Measurements from ENCODE around the gene TAF11L11. TPM values are rescaled to one million over a fixed set of nuclear protein-coding genes. Genes with fewer than 3 reads are reported as not detected.
"Not testable (repeated sequence)": the region's sequence is repeated elsewhere in the genome, so short reads cannot be mapped to it uniquely, and the experiment has no call there.

The TAF11L11 gene
- total and polyA plus RNA-seq, 10 of the 15 experiments (the other 5 are each of a cell fraction or from before 2014, with no cell fraction given): not detected

- H2AFZ ChIP-seq (ENCODE audit: control insufficient read depth, low read depth, low read length); FAIRE-seq; H3K4me2 ChIP-seq (ENCODE audit: control insufficient read depth, insufficient read depth); H3K36me3 ChIP-seq (ENCODE audit: control insufficient read depth in 2 of 2, insufficient read depth in 2 of 2, low read length in 1 of 2); H3K4me1 ChIP-seq (ENCODE audit: control insufficient read depth, insufficient read depth, low read length); BruUV-seq (replicated peaks); H3K79me2 ChIP-seq (ENCODE audit: control insufficient read depth, insufficient read depth, low read length); H4K20me1 ChIP-seq (ENCODE audit: control insufficient read depth, insufficient read depth); ATAC-seq; RAD21 ChIA-PET (ENCODE audit: unreplicated experiment); H3K27me3 ChIP-seq (replicated peaks in 1 of 2; ENCODE audit: control insufficient read depth in 2 of 2, insufficient read depth in 2 of 2, low read length in 1 of 2); in situ Hi-C loops (cut with MboI); intact Hi-C loops (cut with micrococcal nuclease; ENCODE audit: unreplicated experiment); DNase-seq (ENCODE audit: low read depth, low spot score); H3K4me3 ChIP-seq; SMC1A ChIA-PET (ENCODE audit: uncharacterized antibody, unreplicated experiment); POLR2A ChIA-PET; H3K27ac ChIP-seq (ENCODE audit: control insufficient read depth, insufficient read depth); H3K9me3 ChIP-seq (replicated peaks; ENCODE audit: control insufficient read depth, insufficient read depth, low read length); H3K9ac ChIP-seq (ENCODE audit: control insufficient read depth, insufficient read depth, low read length); CTCF ChIA-PET: not testable (repeated sequence)
- no CpG with 5 or more reads among the region's 15 CpGs for WGBS (ENCODE audit: insufficient coverage, insufficient replicate concordance, low lambda C conversion rate, missing lambda C conversion rate)
Observed at GRCh38 chr5:17597728-17598127, 6.3 kb upstream of the TAF11L11 start, which contains the start of gene TAF11L10. TAF11L10 (minus strand) TSS chr5:17597828.

DNA sequence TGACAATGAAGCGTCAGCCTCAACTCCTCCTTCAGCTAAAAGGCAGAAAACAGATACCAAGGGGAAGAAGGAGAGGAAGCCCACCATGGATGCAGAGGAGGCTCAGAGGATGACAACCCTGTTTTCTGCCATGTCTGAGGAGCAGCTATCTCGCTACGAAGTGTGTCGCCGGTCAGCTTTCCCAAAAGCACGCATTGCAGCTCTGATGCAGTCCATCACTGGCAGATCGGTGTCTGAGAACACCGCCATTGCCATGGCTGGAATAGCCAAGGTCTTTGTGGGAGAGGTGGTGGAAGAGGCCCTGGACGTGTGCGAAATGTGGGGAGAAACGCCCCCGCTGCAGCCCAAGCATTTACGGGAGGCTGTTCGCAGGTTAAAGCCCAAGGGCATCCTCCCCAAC, 968 bp downstream of the TAF11L11 start:
- ChIA-PET POLR2A (no interaction called here), SMC1A (ENCODE audit: uncharacterized antibody, unreplicated experiment) (no interaction called here), CTCF (no interaction called here), RAD21 (ENCODE audit: unreplicated experiment) (no interaction called here)
- no peak overlapping the region for H3K4me3 ChIP-seq
- DNase-seq (ENCODE audit: low read depth, low spot score) (no peak), FAIRE-seq (no peak), ATAC-seq (no peak)
- H2AFZ ChIP-seq (ENCODE audit: control insufficient read depth, low read depth, low read length): no peak overlapping the region
- H3K4me1 ChIP-seq (ENCODE audit: control insufficient read depth, insufficient read depth, low read length): no peaks in the 10 kb centered on the region
- in situ Hi-C loops (cut with MboI) (no loop called here), intact Hi-C loops (cut with micrococcal nuclease; ENCODE audit: unreplicated experiment) (no loop called here)
- no peak overlapping the region for H3K4me2 ChIP-seq (ENCODE audit: control insufficient read depth, insufficient read depth)
- no TSS peak for BruUV-seq (replicated peaks)
- H3K9me3 ChIP-seq (replicated peaks; ENCODE audit: control insufficient read depth, insufficient read depth, low read length): no peaks in the 10 kb centered on the region; the same call in 2 of the 3 replicates
- H3K36me3 ChIP-seq (ENCODE audit: control insufficient read depth in 2 of 2, insufficient read depth in 2 of 2, low read length in 1 of 2): no peaks in the 10 kb centered on the region
- no peak overlapping the region for H3K27ac ChIP-seq (ENCODE audit: control insufficient read depth, insufficient read depth)
- WGBS (ENCODE audit: insufficient coverage, insufficient replicate concordance, low lambda C conversion rate, missing lambda C conversion rate): 38% methylated on average over 14 of the region's 14 CpGs
- no peaks in the 10 kb centered on the region for H3K27me3 ChIP-seq (replicated peaks in 1 of 2; ENCODE audit: control insufficient read depth in 2 of 2, insufficient read depth in 2 of 2, low read length in 1 of 2)
- no peaks in the 10 kb centered on the region for H3K79me2 ChIP-seq (ENCODE audit: control insufficient read depth, insufficient read depth, low read length)
- no peaks in the 10 kb centered on the region for H4K20me1 ChIP-seq (ENCODE audit: control insufficient read depth, insufficient read depth)
- no peak overlapping the region for H3K9ac ChIP-seq (ENCODE audit: control insufficient read depth, insufficient read depth, low read length)
- TF ChIP-seq POLR2A (IDR thresholded peaks at IDR 0.05; ENCODE audit: low read depth, low read length) (no peak), BACH1 (IDR thresholded peaks at IDR 0.05; ENCODE audit: borderline replicate concordance) (no peak), MEF2B (IDR thresholded peaks at IDR 0.05; ENCODE audit: partially characterized antibody, poor library complexity, severe bottlenecking) (no peak), ZNF592 (IDR thresholded peaks at IDR 0.05) (no peak), ELK1 (IDR thresholded peaks at IDR 0.05; ENCODE audit: low read depth, low read length) (no peak), RUNX3 (IDR thresholded peaks at IDR 0.05; ENCODE audit: low read length) (no peak), KDM1A (IDR thresholded peaks at IDR 0.05; ENCODE audit: borderline replicate concordance) (no peak)
- TF ChIP-seq, protein P1, sequence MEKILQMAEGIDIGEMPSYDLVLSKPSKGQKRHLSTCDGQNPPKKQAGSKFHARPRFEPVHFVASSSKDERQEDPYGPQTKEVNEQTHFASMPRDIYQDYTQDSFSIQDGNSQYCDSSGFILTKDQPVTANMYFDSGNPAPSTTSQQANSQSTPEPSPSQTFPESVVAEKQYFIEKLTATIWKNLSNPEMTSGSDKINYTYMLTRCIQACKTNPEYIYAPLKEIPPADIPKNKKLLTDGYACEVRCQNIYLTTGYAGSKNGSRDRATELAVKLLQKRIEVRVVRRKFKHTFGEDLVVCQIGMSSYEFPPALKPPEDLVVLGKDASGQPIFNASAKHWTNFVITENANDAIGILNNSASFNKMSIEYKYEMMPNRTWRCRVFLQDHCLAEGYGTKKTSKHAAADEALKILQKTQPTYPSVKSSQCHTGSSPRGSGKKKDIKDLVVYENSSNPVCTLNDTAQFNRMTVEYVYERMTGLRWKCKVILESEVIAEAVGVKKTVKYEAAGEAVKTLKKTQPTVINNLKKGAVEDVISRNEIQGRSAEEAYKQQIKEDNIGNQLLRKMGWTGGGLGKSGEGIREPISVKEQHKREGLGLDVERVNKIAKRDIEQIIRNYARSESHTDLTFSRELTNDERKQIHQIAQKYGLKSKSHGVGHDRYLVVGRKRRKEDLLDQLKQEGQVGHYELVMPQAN (conservative IDR thresholded peaks at IDR 0.05): no peak
- TF ChIP-seq, protein P2, sequence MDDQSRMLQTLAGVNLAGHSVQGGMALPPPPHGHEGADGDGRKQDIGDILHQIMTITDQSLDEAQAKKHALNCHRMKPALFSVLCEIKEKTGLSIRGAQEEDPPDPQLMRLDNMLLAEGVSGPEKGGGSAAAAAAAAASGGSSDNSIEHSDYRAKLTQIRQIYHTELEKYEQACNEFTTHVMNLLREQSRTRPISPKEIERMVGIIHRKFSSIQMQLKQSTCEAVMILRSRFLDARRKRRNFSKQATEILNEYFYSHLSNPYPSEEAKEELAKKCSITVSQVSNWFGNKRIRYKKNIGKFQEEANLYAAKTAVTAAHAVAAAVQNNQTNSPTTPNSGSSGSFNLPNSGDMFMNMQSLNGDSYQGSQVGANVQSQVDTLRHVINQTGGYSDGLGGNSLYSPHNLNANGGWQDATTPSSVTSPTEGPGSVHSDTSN (IDR thresholded peaks at IDR 0.05; ENCODE audit: insufficient replicate concordance, low read depth, low read length): no peak

All from GM12878 (cell line).